Dermis blood vessel endothelial cell (primary cell): ENCODE results near the gene PTPRN2. TPM values are rescaled to one million over a fixed set of nuclear protein-coding genes. Genes with fewer than 3 reads are reported as not detected.
A peak's percentile ranks its signal among the peaks of the same experiment; 100 is the strongest.
"Not testable (repeated sequence)": the region's sequence is repeated elsewhere in the genome, so short reads cannot be mapped to it uniquely, and the experiment has no call there.

Experiments used
- DNase-seq: peaks from one replicate; pipeline ENCODE4 v3.0.0; 2010
- total RNA-seq: library from RNA; depleted of rRNA; stranded (reverse); fragments of >200 nt; gene quantifications from 2 replicates; pipeline ENCODE4 v1.2.3, GENCODE V29; 2014

PTPRN2 gene
- total RNA-seq, 1 donor from 2014 or later, result 2.2 TPM

DNA sequence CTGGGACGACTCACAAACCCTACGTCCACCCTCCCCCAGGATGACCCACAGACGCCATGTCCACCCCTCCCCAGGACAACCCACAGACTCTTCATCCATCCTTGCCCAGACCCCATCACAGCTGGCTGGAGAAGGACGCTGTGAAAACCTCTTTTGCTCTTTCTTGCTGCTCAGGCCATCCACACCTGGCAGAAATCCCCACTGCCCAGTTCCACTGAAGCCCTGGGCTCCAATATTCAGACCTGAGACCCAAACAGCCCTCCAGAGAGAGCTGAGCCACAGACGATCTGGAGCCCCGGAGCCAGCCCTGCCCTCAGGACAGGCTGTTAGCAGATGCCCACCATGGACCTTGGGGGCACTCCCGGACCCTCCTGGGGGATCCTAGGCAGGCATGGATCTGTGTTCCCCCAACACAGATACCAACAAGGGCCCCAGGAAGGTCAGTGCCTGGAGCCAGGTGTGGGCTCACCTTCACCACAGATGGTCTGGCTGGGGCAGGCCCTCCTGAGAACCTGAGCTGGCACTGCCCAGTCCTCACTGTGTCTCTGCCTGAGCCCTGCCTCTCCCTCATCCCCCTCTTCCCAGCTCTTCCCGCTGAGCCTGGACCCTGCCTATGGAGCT is 226.2 kb downstream of the PTPRN2 start:
- no peak for DNase-seq

DNA sequence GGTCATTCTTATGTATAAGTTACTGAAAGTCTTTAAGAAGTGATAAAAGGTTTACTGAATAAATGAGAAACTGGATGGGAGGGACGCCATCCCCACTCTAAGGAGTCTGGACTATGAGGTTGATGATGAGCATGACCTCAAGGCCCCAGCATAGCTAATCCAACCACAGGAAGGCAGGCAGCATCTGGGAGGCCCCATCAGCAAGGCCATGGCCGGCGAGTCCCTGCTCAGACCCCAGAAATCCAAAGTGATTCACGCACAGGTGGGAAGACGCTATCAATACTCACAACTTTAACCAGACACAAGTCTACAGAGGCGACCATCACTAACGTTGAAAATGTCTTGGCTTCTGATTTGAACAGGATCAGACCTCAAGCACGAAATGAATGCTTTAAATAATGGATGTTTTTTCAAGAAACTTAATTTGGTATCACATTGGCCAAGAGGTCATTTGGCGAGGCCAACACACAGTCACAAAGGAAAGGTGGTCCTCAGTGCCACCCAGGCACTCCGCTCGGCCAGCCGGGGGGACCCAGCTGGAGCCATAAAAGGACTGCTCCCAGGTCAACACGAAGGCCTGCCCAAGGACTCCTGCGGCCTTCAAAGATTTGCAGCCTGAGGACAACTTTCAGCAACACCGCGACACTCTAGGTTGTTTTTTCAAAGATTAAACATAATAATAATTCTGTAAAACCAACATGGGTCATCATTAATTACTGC is 228.5 kb downstream of the PTPRN2 start:
- DNase-seq, result no peak

DNA sequence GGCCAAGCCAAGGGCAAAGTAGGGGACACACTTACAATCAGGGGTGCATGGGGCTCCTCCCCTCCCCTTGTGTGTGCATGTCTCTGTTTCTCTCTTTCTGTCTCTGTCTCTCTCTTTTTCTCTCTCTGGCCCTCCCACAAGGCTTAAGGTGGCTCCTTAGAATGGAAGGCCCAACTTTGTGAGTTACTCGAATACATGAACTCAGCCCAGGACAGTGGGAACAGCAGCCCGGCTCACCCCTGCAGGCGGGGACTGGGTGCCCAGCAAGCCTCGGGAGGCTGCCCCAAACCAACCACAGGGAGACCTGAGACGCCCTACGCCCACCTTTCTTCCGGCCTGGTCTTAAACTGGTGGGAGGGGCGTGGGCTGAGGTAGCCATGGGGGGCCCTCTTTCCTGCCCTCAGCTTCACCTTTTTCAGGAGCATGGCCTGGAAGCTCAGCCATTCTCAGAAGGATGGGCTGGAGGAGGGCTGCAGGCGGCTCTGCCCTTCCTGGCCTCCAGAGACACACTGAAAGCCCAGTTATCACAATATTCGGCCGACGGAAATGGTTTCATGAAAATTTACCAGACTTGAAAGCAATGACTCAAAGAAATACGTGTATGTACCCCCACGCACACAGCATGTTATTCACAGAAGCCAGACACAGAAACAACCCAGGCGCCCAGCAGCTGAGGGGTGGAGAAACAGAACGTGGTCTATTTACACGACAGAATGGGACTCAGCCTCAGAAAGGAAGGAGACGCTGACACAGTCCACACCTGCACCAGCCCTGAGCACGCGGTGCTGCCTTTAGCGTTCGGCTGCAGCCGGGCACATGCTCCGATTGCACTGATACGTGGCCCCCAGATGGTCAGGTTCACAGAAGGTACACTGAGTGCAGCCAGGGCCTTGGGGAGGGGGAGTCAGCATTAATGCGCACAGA is 229.5 kb downstream of the PTPRN2 start:
- no peak for DNase-seq

DNA sequence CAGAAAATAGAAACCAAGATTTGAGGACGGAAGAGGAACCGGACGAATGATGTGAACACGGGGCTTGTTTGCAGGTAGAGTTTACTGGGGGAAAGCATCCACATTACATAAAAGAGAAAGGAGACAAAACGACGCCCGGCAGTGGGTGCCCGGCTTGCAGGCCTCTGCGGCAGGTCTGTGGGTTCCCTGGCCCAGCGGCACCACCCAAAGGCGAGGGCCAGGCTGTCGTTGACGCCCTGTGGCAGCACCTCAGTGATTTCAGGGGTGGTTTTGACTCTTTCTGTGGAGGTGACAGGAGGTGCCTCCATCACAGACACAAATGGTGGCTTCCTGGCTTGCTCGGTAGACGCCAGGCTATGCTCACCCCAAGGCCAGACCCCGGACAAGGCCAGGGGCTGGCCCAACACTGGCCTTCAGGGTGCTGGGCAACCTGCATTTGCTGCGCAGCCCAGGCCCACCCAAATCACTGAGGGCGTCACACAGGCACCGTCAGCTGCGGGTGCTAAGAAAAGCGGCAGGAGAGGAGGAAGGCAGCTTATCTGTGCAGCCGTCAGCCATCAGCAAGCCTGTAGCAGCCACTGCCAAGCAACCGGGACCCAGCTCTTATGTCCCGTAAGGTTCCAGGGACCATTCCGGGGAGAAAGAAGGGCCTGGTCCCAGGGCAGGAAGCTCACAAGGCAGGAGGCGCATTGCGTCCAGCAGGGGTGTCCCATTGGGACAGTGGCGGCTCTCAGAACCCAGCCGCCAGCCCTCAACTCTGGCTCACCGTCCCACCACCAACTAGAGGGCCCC is 230.3 kb downstream of the PTPRN2 start:
- DNase-seq, result no peak

DNA sequence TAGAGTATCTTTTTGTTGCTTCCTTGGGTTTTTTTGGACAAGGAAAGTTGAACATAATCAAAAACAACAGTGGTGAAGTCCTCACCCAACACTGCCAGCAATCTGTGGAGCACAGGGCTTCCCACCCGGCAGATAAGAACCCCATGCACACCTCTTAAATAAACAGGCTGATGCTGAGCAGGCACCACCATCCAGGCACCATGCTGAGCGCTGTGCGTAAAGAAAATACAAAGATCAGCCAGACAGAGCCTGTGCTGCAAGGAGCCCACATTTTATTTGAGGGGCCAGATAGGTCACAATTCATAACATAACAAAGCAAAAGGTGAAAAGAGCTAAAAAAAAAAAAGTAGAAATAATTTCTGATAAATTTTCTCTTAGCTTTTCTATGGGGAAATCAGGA is 231.2 kb downstream of the PTPRN2 start:
- DNase-seq, result no peak

DNA sequence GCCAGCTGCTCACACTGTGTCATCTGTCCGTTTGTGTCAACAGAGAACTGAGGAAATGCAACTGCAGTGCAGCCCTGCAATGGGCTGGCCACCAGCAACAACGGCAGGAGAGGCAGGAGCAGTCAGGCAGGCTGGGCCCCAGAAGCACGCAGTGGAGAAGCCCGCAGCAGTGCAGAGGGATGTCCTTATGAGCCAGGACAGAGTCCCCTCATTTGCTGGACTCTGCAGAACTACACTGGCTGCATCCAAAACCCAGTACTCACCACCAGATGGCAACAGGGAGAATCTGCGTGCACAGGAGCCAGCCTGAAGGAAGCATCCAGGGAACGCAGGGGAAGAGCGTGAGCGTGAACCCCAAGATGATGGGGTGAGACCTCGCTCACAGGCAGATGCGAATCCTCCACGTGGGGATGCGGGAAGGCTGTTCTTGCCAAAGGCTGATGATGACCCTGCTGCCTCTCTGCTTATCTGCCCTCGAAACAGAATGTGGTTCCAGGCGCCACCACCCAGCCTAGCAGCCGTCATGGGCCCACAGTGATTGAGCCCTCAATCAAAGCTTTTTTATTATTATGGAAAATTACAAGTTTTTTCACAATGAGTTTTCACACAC is 232.1 kb downstream of the PTPRN2 start:
- peak; percentile 15 for DNase-seq

DNA sequence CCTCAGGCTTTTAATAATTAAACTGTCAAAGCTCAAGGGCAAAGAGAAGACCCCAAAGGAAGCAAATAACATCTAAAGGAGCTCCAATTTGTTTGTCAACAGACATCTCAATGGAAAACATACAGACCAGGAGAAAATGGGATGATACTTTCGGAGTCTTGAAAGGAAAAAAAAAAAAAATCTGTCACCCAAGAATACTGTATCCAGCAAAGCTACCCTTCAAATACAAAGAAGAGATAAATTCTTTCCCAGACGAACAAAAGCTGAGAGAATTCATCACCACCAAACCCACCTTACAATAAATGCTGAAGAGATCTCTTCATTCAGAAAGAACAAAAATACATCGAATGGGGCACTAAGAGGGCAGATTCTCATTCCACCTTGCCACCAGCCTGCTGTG is 232.8 kb downstream of the PTPRN2 start:
- no peak for DNase-seq

DNA sequence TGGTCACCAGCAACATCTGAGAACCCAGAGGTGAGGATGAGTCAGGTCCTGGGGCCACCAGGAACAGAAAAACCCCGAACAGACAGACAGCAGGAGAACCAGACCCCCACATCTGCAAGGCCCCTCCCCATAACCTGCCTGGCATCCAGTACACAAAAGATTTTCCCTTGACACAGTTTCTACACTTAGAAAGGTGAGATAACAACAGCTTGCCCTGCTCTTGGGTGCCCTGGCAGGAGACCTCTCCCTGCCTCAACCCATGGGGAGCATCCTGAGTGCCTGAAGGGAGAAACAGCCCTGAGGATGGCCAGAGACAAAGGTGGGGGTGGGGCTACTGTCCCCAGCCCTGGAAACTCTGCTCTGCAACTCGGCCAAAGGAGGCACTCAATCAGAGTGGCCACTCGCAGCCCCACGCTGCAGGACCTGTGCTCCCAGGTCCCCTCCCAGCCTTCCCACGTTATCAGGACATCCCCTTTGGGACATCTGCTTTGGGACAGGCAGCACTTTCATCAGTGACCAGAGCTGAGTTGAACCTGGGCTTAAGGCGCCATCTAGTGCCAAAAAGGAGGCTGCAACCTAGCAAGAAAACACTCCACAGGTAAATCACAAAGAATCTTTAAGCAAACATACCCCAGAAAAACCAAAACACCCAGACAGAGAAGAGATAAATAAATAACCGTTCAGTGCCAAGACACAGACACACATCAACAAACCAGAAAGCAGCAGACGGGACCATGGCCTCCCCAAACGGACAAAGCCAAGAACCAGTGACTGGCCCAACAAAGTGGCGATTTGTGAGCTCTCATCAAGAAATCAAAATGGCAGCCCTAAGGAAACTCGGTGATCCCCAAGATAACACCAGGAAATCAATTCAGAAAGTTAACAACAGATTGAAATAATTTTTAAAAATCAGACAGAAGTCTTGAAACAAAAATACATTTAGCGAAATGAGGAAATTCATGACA is 233.7 kb downstream of the PTPRN2 start:
- DNase-seq, result peak; percentile 49

DNA sequence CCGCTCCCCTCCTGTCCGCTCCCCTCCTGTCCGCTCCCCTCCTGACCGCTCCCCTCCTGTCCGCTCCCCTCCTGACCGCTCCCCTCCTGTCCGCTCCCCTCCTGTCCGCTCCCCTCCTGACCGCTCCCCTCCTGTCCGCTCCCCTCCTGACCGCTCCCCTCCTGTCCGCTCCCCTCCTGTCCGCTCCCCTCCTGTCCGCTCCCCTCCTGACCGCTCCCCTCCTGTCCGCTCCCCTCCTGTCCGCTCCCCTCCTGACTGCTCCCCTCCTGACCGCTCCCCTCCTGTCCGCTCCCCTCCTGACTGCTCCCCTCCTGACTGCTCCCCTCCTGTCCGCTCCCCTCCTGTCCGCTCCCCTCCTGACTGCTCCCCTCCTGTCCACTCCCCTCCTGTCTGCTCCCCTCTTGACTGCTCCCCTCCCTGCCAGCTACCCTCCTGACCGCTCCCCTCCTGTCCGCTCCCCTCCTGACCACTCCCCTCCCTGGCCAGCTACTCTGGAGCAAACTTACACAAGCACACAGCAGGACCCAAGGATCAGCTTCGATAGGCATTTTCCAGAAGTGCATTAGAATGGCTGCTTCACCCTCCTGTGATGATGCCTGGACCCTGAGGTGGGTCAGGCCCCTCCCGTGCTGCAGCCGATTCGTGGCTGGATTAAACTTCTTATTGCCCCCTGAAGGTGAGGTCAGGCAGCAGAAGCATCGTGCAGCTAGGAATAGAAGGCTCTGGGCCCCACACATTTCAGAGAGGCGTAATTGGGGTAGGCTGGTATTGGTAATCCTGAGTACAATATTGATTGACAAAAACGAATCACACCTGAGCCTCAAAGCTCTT is 235.5 kb downstream of the PTPRN2 start:
- DNase-seq, result not testable (repeated sequence)

DNA sequence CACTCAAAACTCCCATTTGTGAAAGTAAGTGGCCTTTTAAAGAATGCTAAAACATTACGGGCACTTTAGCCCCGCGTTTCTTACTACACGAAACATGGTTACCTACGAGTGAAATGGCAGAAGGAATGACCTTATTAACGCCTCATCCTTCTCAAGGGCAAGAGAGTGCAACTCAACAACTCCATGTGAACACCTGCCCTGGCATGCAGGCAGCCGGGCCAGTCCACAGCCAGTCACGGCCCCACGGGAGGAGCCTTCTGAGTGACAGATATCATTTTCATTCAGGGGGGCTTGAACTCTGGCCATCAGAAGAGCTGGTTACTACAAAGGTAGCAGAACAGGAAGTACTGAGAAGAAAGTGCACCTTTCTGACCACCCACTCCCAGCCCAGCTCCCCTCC is 236.1 kb downstream of the PTPRN2 start:
- no peak for DNase-seq

DNA sequence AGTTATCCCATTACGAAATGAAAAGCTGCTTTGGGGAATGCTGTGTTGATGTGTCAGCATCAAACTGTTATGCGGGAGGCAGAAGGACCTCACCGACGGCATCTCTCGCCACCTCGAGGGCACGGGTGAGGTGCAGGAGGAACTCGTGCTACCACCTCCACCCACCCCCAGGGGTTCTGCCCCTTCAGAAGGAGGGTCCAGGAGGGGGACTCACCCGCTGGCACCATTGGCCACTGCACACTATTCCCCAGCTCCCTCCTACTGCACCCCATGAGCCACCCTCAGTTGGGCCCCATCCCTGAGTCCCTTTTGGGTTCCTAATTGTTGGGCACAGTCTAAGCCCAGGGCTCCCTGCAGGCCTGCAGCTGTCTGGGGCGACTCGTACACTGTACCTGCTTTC is 236.6 kb downstream of the PTPRN2 start:
- no peak for DNase-seq

DNA sequence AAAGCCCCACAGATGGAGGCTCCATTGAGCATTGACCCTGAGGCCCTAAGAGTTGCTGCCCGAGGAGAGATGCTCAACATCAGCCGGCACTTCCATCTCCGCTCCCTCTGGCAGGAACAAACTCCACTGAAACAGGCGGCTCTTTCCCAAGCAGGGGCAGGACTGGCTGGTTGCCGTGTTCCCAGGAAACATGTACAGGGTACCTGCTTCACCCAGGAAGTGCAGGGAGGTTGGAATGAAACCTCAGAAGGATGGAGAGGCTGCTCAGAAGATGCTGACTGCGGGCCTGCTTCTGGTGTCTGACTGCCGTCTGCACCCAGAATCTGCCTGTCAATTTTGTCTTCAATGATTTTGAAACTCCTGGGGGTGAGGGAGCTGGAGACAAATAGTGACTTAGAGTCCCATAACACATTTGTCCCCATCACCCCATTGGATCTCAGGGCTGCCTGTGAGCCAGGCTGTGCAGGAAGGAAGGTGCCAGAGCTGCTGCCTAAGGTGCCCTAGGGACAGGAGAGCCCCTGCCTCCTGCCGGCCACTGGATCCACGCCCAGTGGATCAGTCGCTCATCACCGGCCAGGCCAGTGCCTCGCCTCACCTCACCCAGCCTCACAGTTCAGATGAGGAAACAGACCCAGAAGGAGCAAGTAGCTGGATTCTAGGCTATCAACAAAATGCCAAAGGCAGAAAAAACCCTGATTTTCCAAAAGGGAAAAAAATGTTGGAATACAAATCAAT is 237.3 kb downstream of the PTPRN2 start:
- DNase-seq, result no peak

DNA sequence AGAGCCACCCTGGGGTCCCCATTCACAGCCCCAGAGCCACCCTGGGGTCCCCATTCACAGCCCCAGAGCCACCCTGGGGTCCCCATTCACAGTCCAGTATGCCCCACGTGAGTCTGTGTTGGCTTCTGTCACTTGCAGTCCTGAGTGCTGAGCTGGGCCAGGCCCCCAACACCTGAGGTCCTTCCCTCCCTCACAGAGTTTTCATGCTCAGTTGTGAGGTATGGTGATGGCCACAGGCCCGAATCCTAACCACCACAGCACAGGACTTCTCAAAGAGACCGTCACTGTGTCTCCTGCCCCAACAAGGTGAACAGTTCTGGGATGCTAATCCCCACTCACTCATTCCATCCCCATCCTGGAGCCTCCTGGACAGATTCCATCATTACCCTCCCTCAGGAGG is 239.2 kb downstream of the PTPRN2 start:
- no peak for DNase-seq

DNA sequence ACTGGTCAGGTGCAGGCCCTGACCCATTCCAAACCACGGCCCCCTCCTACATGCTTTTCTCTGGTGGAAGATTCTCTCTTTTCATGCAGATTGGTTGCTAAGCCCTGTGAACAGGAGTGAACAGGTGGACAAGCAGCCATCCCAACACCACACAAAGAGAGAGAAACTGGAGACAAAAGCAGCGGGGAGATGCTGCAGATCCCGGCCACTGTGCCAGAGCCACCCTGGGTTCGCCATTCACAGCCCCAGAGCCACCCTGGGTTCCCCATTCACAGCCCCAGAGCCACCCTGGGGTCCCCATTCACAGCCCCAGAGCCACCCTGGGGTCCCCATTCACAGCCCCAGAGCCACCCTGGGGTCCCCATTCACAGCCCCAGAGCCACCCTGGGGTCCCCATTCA is 239.6 kb downstream of the PTPRN2 start:
- not testable (repeated sequence) for DNase-seq

DNA sequence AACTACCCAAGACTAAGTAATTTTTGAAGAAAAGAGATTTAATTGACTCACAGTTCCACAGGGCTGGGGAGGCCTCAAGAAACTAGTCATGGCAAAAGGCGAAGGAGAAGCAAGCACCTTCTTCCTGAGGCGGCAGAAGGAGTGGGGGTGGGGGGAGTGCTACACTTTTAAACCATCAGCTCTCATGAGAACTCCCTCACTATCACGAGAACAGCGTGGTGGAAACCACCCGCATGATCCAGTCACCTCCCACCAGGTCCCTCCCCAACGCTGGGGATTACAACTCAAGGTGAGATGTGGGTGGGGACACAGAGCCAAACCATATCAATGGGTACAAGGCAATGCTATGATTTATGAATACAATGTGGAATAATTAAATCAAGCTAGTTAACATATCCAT is 241.9 kb downstream of the PTPRN2 start:
- DNase-seq, result no peak

DNA sequence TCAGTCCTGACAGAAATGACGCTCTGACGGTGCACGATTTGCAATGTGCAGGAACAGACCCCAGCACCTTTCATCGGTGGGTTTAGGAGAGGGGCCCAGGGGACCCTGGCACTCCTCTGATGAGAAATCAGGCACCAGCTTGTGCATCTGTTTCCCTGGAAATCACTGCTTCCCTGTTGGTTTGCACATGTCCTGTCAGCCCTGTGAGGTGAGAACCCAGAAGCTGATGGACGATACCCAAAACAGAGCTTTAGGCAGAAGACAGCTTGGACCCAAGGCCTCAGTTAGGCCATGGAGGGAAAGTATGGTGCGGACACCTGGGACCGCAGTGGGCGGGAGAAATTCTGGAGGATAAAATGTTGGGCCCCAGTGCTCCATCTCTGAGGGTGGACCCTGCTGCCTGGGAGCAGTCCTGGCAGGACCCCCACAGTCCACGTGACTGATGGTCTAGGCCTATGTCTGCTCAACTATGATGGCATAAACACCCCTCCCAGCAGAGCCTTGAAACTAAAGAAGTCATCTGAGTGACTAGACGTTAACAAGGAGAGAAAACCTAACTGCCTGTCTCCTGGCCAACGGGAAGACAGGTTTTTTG is 242.8 kb downstream of the PTPRN2 start:
- no peak for DNase-seq

DNA sequence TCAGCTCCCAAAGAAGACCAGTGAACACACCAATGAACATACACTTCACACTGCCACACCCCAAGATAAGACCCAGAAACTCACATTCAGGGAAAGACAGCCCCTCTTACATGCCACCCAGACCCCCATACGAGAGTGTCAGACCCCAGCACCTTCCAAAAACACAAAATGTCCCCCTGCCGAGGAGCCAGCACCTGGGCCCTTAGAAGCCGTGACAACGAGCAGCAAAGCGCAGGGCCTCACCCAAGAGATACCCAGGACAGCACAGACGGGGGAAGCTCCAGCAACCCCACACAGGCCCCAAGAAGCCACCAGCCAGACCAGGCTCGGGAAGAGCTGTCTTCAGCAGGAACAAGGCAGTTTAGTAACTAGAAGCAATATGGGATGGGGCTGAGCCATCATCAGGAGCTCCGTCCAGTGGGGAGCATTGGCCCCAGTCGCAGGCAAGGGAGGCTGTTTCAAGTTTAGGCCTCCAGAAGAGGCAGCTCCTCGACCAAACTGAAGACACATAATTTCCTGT is 243.6 kb downstream of the PTPRN2 start:
- DNase-seq, result no peak

DNA sequence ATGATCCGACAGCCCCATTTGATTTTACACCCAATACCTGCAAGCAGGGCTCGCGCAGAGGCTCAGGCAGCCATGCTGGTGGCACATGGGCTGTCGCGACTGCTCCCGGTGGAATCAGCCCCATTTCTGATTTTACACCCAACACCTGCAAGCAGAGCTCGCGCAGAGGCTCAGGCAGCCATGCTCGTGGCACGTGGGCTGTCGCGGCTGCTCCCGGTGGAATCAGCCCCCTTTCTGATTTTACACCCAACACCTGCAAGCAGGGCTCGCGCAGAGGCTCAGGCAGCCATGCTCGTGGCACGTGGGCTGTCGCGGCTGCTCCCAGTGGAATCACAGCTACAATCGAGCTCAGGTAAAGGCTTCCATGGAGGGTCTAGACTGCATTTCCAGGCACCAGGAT is 244.1 kb downstream of the PTPRN2 start:
- no peak for DNase-seq

DNA sequence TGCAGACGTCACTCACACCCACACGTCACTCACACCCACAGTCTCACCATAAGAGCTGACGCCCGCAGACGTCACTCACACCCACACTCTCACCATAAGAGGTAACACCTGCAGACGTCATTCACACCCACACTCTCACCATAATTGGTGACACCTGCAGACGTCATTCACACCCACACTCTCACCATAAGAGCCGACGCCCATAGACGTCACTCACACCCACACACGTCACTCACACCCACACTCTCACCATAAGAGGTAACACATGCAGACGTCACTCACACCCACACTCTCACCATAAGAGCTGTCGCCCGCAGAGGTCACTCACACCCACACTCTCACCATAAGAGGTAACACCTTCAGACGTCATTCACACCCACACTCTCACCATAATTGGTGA is 246.5 kb downstream of the PTPRN2 start:
- DNase-seq, result not testable (repeated sequence)
